NCI-H2107 (cell line): ENCODE measurements around the gene SGMS2.
"Not testable (repeated sequence)": the region's sequence is repeated elsewhere in the genome, so short reads cannot be mapped to it uniquely, and the experiment has no call there.

ENCODE experiments used
- DNase-seq: peaks from one replicate; lab custom pipeline; 2025; lab: John Stamatoyannopoulos, UW

SGMS2 gene

DNA sequence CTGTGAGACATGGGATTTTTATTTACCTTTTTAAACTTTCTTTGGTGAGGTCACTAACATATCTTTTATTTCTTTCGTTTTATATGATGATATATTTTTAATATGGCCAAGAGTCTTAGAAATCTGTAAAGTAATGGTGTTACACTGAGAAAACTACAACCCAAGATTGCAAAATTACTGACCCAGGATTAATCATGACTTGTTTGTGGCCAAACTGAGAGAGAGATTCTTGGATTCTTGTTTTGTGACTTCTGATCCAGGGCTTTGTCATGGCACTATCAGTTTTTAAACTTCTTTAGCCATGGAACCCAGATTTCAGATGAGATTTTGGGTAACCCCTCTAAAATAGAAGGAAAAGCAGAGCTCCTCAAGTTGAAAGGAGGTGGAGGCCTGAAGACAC lies 42.0 kb downstream of the SGMS2 start:
- no peak for DNase-seq

DNA sequence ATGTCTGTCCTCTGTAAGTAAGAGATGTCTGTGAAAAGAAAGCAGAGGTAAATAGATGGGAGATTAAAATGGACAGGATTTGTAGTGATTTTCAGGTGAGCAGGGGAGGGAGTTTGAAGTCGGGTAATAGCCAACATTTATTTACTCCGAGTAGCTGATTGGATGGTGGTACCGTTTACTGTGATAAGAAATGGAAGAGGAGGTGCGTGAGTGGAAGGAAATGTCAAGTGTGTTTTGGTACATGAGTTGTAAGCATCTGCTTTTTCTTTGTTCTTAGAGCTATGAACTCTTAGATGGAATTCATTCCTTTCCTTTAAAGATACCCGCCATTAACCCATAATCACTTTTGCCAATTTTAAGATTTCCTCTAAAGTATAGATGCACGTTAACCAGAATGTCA lies 45.5 kb downstream of the SGMS2 start:
- no peak for DNase-seq

DNA sequence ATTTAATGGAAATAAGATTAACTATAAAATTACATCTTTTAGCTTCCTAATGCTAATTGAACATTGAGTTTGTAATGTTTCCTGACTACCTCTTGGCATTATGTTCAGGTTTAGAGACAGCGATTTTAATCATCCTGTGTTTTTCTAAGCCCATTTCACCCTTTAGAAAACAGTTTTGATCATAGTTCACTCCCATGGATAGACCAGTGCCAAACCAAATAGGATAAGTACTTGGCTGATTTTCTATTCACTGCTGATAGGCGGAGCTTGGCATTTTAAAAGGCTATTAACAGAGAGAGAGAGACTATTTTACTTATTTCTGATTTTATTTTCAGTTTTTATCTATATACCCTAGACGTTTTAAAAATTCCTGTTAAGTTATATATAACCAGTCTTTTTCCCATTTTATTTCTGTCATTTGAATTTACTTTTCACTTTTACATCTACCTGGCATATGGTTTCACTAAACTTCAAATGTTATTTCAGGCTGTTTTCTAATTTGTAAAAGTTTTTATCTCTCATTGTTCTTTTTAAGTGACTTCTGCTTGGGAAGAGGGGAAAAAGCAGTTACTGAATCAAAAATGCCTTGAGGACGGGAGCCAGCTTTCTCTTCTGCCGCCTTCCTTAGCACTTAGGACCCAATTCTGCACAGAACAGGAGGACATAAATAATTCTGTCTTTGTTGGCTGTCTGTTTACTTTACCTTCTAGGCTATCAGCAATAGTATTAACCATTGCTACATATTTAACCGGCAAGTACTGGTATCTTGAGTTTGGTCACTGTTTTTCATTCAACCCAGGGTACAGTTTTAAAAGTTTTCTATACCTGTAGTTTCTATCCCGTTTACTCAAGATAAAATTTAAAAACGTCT lies 46.4 kb downstream of the SGMS2 start:
- no peak for DNase-seq

DNA sequence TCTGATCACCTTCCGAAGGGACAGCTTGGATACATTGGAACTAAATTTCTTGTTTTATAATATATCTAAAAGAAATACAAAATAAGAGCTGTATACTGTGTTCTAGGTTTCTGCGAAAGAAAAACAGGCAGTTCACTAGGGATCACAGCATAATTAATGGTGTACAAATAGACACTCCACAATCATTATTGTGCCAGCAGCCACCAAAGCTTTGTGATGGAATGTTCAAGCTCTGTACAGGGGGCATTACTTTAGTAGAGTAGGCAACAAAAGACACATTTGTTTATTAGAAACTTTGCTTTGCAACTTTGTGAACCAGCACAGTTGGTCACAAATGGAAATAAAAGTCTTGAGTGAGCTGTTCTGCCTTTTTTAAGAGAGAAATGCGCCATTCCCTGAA lies 49.3 kb downstream of the SGMS2 start:
- no peak for DNase-seq

DNA sequence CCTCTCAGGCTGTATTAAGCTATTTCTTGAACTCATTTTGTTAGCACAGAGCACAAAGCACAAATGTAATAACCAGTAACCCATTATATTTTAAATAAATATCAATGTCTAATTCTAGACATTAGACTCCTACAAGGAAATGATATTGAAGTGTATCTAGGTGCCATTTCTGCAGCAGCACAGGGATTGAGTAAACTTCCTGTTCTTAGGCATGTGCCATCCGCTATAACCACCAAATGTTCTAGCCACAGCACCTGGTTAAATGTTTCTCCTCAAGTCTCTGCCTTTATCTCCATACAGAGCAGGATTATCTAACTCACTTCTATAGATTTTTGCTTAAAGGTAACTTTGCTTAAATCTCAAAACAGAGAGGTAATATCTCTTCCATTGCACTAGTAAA lies 51.4 kb downstream of the SGMS2 start:
- no peak for DNase-seq

DNA sequence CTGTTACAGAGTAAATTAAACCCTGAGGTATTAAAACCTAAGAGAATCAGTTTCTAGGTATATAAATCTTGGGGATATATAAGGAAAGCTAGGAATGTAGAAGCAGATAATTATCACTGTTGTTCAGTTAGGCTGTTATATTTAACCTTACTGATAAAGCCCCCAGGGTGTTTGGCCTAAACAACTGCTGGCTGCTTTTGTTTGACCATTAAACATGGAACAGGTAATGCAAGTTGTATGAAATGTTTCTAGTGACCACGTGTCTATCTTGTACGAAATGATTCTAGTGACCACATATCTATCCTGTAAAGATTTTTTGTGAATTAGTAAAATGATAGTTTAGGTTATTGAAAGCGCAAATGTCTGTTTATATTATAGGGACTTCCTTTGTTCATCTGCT lies 52.6 kb downstream of the SGMS2 start:
- DNase-seq: no peak

DNA sequence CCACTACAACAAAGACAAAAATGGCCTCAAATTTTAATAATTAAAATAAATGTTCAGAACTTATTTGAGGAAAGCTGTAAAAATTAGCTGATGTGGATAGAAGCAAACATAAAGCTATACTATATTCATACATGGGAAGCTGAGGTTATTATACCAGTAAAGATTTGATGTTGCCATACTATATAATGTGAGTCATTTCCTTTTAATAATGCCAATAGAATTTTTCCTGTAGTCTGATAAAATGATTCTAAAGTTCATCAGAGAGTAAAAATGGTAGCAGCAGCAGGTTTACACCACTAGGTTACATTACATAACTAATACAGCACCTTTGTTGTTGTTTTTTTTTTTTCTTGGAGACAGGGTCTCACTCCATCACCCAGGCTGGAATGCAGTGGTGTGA lies 61.1 kb downstream of the SGMS2 start:
- DNase-seq: no peak

DNA sequence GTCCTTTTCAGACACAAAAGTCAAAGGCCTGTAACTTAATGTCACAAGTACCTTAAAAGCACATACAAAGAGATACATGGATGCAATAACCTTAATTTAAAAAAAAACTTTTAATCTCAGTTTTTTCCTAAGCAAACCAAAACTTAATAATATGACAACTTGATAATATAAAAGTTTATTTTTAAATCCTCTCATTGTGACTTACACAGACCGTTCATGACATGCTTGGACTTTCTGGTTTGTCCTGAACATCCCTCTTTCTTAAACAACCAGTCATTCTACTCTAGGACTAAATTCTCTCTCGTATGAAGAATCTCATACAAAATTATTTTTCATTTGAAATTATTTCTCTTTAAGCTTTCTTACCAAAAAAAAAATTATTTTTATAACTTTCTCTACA lies 63.5 kb downstream of the SGMS2 start:
- DNase-seq: no peak

DNA sequence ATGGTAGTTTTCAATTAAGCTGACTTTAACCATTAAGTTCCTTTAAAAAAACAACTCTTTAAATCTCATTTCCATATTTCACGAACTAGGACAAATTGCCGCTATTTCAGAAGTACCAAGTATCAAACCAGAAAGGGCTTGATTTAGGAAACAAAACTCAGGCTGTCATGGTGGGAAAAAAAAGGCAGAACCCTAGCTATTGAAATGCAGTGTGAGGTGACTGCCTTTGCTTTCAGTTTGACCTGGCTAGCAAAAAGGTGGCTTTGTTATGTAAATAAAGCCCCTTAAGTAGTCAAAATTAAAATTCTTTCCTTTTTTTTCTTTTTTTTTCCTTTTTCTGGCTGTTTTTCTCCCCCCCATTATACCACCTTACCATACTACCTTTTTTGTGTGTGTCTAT lies 66.0 kb downstream of the SGMS2 start:
- no peak for DNase-seq

DNA sequence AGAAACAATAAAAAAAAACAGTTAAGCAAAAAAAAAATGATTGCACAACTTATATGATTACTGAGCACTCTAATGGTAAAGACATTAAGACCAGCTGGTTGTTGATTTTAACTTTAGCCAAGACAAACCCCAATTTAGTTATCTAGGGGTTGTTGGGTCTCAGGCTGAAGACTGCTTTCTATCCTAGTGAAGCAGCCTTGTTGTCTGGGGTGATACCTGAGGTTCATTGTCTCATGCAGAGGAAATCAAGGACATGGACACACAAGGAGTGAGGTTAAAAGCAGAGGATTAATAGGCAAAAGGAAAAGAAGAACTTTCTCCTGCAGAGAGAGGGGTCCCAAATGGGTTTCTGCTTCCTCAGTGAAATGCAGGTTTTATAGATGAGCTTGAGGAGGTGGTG lies 66.6 kb downstream of the SGMS2 start:
- DNase-seq: no peak

DNA sequence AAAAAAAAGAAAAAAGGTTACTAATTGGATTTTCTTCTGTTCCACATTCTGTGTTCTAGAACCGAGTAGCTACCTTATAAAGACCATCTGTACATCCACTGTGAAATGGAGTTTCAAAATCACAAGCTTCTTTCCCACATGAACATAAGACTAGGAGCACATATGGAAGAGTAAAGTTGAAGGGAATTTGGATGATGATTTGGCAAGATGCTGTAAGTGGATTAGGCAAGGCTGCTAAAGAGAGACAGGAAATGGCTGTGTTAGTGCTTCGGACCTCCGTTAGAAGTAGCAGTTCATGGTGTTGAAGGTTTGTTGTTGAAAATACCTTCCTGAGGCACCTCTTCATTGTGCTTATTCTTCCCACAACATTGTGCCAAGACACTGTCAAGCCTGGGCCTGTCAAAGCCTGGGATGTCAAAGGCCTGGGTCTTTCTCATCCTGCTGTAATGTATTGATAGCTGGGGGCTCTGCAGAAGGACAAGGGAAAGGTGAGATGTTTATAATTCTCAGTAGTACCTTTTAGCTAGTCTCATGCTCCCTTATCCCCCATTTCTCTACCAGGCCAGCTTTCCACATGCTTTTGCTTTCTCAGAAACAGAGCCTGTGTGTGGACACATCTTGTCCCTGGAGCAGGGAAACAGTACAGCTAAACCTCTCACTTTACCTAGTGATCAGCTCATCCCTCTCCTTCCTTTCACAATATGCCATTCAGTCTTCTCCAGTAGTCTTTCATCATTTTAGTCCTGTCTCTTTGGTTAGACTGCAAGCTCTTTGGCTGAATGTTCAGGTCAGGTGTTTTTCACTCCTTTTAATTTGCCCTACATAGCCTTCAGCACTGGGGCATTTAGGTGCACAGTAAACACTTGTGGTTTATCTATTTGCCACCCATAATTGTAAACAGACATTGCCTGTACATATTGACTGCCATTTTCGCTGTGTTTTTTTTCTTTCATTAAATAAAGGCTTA lies 68.7 kb downstream of the SGMS2 start:
- no peak for DNase-seq

DNA sequence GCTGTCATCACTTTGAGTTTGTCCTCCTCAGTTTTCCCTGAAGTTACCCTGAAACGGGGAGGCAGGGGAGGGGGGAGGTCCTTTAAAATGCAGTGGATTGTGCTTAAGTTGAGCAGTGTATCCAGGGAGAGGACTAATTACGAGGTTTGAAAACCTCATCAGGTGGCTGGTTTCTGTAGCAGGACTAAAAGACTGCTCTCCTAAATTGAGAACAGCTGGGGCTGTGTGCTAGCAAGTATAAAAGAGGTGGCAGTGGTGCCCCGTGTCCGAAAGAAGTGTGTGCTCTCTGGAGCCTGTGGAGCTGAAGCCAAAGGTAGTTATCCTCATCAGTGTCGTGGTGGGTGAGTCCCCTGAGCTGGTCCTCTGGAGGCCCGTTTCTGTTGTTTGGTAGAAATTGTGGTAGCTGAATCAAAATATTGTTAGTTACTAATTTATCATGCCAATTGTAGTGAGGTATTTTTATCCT lies 69.4 kb downstream of the SGMS2 start:
- no peak for DNase-seq

DNA sequence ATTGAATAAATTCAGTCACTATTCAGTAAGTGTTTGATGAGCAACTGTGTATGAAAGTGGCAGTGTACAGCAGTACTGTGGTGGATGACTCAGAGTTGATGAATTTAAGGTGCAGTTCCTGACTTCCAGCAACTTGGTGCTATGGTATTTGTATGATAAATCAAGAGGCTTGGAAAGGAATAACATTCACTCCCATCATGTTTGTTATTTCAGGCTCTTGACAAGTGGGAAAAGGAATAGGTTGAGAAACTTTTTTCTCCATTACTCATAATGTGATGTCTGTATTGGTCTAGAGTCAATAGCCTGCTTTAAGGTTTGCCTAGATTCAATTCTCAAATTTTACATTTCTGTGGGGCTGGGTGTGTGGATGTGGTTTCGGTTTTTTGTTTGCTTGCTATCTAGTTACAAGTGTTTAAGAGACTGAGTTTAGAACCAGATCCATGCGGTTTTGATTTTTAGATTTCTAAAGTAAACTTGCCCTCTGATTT lies 71.5 kb downstream of the SGMS2 start:
- DNase-seq: no peak

DNA sequence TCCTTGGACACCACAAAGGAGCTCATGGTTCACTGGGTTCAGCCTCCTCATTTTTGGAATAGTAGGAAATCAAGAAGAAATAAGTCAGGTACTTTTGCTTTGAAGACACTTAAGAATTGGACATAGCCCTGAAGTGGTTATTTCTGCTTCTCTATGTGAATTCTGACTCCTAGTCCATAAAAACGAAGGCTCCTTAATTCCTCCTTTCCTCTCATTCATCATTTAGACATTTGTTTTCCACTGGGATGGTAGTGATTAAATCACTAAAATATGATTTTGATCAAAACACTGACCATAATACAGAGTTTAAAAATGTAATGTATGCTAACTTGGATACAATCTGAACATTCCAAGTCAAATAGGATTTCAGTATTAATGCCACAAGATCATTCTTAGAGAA lies 71.9 kb downstream of the SGMS2 start:
- DNase-seq: no peak

DNA sequence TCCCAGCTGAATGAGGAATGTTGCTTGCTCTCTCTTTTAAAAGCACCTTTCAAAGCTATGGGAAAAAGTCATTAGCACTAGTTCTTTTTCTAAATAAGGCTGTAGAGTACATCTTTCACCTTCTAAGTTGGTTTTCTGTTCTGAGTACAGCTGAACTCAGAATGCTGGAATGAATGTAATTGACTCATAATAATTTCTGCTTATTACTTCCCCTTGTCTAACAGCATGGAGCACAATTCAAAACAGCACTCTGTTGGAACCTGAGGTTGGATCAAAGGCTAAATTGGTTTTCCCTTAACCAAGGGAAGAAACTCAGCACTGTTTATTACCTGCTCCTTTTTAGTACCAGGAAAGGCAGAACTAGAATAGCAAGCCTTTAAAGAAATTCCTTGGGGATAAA lies 73.1 kb downstream of the SGMS2 start:
- DNase-seq: no peak

DNA sequence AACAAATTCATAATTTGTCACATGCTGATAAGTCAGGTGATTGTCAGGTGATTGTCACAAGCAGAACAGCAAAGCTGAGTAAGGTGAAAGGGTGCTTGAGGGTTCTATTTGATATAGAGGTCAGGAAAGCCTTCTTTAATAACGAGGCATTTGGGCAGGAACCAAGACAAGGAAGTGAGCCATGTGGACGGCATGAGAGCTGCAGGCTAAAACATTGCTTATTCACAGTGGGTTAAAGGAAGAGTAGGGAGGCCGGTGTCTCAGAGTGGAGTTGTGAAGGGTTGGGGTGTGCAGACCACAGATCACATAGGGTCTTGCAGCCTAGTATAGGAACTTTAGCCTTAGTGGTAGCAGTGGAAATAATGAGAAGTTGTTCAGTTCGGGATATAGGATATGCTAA lies 75.3 kb downstream of the SGMS2 start:
- DNase-seq: no peak

DNA sequence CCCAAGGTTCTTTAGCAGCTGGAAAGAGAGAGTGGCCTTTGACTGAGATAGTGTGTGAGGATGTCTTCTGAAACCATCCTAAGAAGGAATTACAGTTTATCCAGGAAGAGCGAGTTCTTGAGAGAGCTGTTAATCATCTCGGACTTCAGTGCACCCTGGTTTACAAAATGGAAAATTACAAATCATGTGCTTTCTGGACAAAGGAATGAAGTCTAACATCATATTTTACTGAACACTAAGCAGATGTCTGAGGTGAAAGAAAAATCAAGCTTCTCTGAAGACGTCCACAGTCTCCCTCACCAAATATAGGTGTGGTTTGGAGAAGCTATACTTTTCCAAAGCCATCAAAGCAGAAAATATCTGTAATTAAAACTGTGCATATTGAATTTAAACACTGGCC lies 75.8 kb downstream of the SGMS2 start:
- DNase-seq: no peak

DNA sequence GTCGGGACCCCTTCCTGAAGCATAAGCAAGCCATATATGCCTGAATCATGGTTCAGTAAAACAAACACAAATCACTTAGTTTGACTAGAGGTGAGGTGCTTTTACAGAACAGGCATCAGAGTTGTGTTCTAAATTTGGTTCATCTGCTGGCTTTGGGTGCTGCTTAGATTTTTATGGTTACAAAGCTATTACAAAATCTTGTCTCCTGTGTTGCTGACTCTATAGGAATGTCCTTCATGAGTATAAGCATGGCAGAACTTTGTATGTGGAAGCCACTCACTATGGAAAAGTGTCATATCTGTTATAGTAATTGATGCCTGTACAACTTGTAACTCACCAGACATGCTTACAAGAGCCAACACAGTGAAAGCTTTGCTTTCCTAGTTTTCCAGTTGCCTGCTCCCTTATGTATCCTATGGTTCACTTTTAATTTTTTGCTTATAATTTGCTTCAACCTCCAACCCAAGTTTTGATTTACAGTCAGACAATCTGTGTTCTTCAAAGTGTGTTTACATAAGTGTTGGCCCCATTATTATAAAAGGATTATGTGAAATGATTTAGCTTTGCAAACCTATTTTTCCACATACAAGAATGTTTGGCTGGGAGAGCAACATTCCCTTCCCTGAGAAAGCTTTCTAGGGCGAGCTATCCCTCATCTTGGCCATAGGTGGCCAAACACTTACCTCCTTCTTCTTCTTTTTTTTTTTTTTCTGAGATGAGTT lies 76.6 kb downstream of the SGMS2 start:
- no peak for DNase-seq

DNA sequence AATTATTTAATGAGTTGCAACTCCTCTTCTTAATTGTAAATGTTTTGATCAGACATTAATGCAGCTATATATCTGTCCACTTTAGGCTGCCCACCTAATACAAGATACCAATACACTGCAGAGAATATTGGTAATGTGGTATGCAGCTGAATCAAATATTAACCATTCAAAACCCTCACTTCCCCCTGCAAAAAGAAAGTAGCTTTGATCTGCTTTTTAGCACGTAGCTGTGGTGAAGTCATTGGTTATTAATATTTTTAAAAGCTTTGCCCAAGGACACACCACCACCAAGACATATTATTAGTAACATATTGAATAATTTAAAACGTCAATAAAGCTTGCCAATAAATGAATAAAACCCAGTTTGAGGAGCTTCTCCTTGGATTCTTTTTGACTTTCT lies 78.0 kb downstream of the SGMS2 start:
- DNase-seq: no peak

DNA sequence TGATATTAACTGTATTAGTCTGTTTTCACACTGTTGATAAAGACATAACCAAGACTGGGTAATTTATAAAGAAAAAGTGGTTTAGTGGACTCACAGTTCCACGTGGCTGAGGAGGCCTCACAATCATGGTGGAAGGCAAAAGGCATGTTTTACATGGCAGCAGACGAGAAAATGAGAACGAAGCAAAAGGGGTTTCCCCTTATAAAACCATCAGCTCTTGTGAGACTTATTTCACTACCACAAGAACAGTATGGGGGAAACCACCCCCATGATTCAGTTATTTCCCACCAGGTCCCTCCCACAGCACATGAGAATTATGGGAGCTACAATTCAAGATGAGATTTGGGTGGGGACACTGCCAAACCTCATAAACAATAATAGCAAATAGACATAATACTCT lies 80.3 kb downstream of the SGMS2 start:
- not testable (repeated sequence) for DNase-seq

DNA sequence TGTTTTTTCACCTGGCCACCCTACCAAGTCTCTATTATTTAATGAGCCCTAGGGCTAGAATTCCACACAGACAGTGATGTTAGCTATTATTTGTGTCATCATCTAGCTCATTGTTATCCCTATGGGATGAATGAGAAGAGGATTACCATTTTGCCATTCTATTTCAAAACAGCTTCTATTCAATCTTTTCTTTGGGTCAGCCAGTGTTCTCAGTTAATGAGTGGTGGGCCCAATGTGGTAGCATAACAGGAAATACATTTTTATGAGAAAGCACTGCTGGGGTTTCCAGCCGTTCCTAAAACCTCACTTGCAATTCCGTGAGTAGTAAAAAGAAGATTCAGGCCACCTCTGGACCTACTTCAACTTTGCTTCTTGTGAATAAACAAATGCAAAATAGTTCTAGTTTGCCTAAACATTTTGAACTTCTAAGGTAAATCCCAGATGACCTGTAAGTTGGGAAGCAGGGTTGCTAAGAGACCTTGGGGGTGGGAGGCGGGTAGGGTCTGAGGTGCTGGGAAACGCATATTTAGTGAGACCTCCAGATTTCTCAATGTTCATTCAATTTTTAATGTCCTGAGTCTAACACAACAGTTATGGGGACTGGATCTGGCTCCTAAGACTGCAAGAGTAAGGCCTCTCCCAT lies 81.8 kb downstream of the SGMS2 start:
- DNase-seq: no peak

DNA sequence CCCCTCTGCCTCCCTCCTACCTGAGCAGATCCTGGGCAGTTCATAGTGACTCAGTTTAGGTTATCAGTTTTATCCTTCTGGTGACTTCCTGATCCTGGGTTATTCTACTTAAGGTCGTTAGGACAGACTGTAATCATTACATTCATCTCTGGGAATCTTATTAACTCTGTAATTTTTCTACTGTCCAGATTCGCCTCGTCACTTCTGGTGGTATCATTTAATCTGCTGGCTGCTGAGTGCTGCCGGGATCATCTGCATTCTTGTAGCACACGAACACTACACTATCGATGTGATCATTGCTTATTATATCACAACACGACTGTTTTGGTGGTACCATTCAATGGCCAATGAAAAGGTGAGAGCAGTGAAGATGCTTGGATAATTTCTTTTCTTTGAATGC lies 83.6 kb downstream of the SGMS2 start:
- DNase-seq: no peak
